Mesothelial cell of epicardium (in vitro differentiated cells): ENCODE data around the gene BFSP1. TPM values are rescaled to one million over a fixed set of nuclear protein-coding genes. Genes with fewer than 3 reads are reported as not detected.

ENCODE experiments used
- DNase-seq, 2 experiments: peaks; one replicate each; pipeline ENCODE4 v3.0.0; 2021; ENCODE audit warnings: low spot score in 2 of 2; ENCODE audit not compliant: unreplicated experiment in 2 of 2
- H3K27ac Mint-ChIP-seq: 2 replicates; pipeline ENCODE4 v1.8.0; 2021; ENCODE audit warnings: mixed read lengths
- H3K27me3 Mint-ChIP-seq: 2 replicates; pipeline ENCODE4 v1.8.0; 2021; ENCODE audit warnings: low read depth, mixed read lengths
- H3K36me3 Mint-ChIP-seq: 2 replicates; pipeline ENCODE4 v1.8.0; 2021; ENCODE audit warnings: mixed read lengths
- H3K4me1 Mint-ChIP-seq: 2 replicates; pipeline ENCODE4 v1.8.0; 2021; ENCODE audit warnings: mixed read lengths
- H3K4me3 Mint-ChIP-seq: 2 replicates; pipeline ENCODE4 v1.8.0; 2021; ENCODE audit warnings: mild to moderate bottlenecking, moderate library complexity, mixed read lengths
- H3K9me3 Mint-ChIP-seq: 2 replicates; pipeline ENCODE4 v1.8.0; 2021; ENCODE audit warnings: mixed read lengths
- CTCF ChIP-seq: fragments of 200-600 bp; sonication (generic); IDR thresholded peaks from one replicate; pipeline ENCODE4 v1.5.0; 2021; ENCODE audit warnings: antibody characterized with exemption; ENCODE audit not compliant: unreplicated experiment
- total RNA-seq: library from RNA; stranded (reverse); gene quantifications from 3 replicates; pipeline ENCODE4 v1.2.1, GENCODE V29; 2021

BFSP1 gene
- total RNA-seq, 1 donor from 2014 or later, result 5.2 TPM

DNA sequence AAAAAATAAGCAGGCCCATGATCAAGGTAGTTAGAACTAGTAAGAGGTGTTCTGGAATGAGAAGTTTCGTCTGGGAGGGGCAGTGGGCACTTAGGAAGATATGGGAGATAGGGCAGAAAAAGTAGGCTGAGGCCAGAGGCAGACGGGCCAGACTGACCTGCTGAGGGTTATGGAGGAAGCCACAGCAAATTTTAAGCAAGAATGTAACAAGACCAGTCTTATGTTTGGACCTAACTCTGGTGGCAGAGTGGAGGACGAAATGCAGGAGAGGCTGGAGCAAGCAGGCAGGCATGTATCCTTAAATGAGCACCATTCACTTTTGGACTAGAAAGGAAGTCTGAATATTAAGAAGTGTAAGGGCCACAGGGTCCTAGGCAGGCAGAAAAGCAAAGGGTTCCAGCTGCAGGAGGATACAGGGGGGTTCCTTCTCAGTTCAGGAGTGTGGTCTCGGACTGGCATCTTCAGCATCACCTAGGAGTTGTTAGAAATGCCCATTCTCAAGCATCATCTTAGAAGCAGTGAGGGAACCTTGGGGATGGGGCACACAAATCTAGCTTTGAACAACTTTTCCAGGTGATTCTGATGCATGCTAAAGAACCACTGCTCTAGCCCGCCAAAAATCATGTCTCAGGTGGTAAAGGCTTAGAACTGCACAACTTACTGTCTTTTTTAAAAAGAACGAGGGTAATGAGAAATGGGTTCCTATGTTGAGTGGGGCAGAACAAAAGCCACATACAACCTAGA, 37.0 kb upstream of the BFSP1 start:
- no peak for TF ChIP-seq CTCF
- Mint-ChIP-seq H3K36me3 (no peaks in the 10 kb centered on the region), H3K27me3 (no peaks in the 10 kb centered on the region), H3K4me1 (peaks cover 43% of the 10 kb centered on the region), H3K27ac (peak overlapping the region; percentile 95), H3K9me3 (no peaks in the 10 kb centered on the region), H3K4me3 (peak overlapping the region; percentile 89)
- DNase-seq, result no peak

DNA sequence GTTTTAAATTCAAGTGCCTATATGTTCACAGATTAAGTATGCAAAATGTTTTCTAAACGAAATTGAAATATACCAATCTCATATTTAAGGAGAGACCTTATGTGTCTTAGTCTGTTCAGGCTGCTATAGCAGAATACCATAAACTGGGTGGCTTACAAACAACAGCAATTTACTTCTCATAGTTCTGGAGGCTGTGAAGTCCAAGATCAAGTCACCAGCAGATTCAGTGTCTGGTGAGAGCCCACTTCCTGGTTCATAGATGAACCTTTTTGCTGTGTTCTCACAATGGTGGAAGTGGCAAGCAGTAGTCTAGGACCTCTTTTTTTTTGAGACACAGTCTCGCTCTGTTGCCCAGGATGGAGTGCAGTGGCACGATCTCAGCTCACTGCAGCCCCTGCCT, 35.2 kb upstream of the BFSP1 start:
- Mint-ChIP-seq H3K4me1 (peaks cover 29% of the 10 kb centered on the region), H3K36me3 (no peaks in the 10 kb centered on the region), H3K27ac (peak overlapping the region; percentile 24), H3K9me3 (no peaks in the 10 kb centered on the region), H3K27me3 (no peaks in the 10 kb centered on the region), H3K4me3 (no peak overlapping the region)
- no peak for DNase-seq
- TF ChIP-seq CTCF, result no peak

DNA sequence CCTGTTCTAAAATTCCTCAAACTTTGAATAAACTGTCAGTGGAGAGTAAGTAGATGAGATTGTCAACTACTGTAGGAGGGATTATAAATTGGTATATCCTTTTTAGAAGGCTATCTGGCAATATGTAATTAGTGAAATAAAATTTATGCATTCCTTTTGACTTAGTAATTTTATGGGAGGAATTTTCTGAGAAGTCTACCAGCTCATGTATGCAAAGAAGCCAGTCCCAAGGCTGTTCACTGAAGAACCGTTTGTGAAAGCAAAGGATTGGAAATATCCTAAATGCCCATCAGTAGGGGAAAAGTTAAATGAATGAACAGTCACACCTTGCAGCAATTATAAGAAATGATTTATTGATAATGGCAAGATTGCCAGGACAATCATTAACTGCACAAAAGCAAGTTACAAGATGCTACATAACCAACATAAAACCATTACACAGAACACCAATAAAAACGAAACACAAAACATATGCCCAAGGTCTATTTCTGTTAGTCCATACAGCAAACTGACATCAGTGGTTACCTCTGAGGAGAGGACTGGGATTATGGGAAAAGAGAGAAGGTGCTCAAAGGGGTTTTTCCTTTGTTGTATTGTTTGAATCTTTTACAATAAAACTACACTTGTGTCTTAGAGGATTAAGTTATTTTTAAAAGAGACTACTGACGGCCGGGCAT, 34.1 kb upstream of the BFSP1 start:
- H3K4me1 Mint-ChIP-seq, result peaks cover 32% of the 10 kb centered on the region

DNA sequence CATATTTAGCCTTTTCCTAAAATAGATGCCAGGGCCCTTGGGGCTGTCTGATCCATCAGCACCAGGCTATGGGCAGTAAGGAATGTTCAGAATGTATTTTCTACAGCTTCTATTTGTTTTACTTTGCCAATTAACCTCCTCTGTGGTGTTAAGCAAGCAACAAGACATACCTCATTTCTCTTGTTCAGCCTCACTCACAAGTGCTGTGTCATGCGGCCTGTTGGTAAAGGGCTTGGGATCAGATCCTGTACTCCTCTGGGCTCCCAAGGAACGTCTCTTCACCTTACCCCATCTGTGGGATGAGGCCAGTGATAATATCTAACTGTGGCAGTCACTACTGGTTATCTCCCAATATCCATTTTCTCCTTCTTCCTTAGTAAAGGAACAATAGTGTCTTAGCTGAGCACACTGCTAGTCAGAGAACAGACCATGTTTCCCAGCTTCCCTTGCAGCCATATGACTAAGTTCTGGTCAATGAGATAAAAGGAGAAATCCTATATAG, 31.7 kb upstream of the BFSP1 start:
- H3K36me3 Mint-ChIP-seq, result no peaks in the 10 kb centered on the region
- H3K27me3 Mint-ChIP-seq, result no peaks in the 10 kb centered on the region
- H3K4me1 Mint-ChIP-seq, result peaks cover 39% of the 10 kb centered on the region
- TF ChIP-seq CTCF, result no peak
- no peak overlapping the region for H3K4me3 Mint-ChIP-seq
- DNase-seq, result no peak
- no peaks in the 10 kb centered on the region for H3K9me3 Mint-ChIP-seq
- H3K27ac Mint-ChIP-seq, result peak overlapping the region; percentile 90

More for the DNA sequence above, 34.1 kb upstream of the BFSP1 start:
- Mint-ChIP-seq H3K36me3 (no peaks in the 10 kb centered on the region), H3K27ac (peak overlapping the region; percentile 90), H3K9me3 (no peaks in the 10 kb centered on the region), H3K4me3 (no peak overlapping the region), H3K27me3 (no peaks in the 10 kb centered on the region)
- TF ChIP-seq CTCF, result no peak
- no peak for DNase-seq

DNA sequence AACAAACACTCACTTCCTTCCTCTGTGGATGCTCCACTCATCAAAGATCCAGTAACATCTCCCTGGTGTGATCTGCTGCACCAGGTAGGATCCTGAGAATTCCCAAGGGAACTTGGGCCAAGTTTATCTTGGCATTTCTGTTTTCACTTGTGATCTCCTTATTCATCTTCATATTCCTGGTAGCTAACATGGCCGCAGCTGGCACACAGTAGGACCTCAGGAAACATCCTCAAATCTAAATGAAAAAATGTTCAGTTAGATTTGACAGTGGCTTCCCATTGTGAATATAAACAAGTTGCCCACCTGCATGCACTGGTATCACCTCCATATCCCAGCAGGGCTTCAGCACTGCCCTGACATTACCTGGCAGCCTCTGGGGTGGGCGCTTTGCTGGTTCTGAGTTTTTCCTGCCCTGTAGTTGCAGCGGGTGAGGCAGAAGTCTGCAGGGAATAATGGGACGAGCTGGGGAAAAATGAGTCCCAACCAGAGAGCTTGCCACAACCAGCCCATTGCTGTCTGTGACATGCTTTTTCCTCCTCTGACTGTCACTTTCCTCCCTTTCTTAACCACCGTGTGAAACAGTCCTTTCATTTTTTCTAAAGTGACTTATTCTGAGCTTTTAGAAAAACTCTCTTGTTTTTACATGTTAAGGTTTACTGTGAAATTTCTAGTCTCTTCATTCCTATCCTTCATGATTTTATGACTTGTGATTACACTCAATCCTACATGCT, 29.3 kb upstream of the BFSP1 start:
- Mint-ChIP-seq H3K4me3 (no peak overlapping the region), H3K36me3 (no peaks in the 10 kb centered on the region), H3K27ac (peak overlapping the region; percentile 52), H3K4me1 (peaks cover 51% of the 10 kb centered on the region), H3K9me3 (no peaks in the 10 kb centered on the region), H3K27me3 (no peaks in the 10 kb centered on the region)
- DNase-seq, result no peak
- no peak for TF ChIP-seq CTCF
